Body of pancreas (tissue), 4 donors: ENCODE data around the gene TAS2R5.

ENCODE experiments used
- CTCF ChIP-seq, 7 experiments: fragments of 450-650 bp in 4 of 7; fragments of 200-600 bp in 3 of 7; sonication (generic) in 3 of 7; IDR thresholded peaks; one replicate each; pipeline ENCODE4 v1.5.1; 2016 to 2019; ENCODE audit warnings: antibody characterized with exemption in 7 of 7
- POLR2A ChIP-seq, 3 donors: fragments of 450-650 bp; IDR thresholded peaks; one replicate each; pipeline ENCODE4 v1.6.1; 2016; ENCODE audit warnings: antibody characterized with exemption in 3 of 3, mild to moderate bottlenecking in 2 of 3

- TF ChIP-seq CTCF (IDR thresholded peaks at IDR 0.05) (no peak), POLR2A (IDR thresholded peaks at IDR 0.05) (no peak)
Measured at GRCh38 chr7:141763797-141764196, 26.2 kb upstream of the TAS2R5 start, which contains the start of gene TAS2R3.
